PFSK-1 (cell line): ENCODE results near the gene GTF3C4.

Experiments
- FOXP2 ChIP-seq: optimal IDR thresholded peaks from 2 replicates; pipeline ENCODE3; 2011; ENCODE audit warnings: borderline replicate concordance, control low read depth, inconsistent platforms; ENCODE audit not compliant: insufficient read depth; ENCODE audit errors: extremely low read length, extremely low read depth
- POLR2AphosphoS5 ChIP-seq: IDR thresholded peaks from 2 replicates; pipeline ENCODE4 v1.6.1; 2012; ENCODE audit warnings: low read depth, mild to moderate bottlenecking, control low read depth, low read length, moderate library complexity
- SIN3A ChIP-seq: IDR thresholded peaks from 2 replicates; pipeline ENCODE4 v1.6.1; 2012; ENCODE audit warnings: mild to moderate bottlenecking, low read length, moderate library complexity, borderline replicate concordance; ENCODE audit not compliant: insufficient read depth
- TAF1 ChIP-seq: IDR thresholded peaks from 2 replicates; pipeline ENCODE4 v1.6.1; 2012; ENCODE audit warnings: low read length, control low read depth, borderline replicate concordance; ENCODE audit not compliant: insufficient read depth
- TF ChIP-seq, protein P1 (sequence below), 2 experiments: IDR thresholded peaks; 2 replicates each; pipeline versions ENCODE4 v1.6.1 to v1.8.0; 2011 to 2012; ENCODE audit warnings: low read depth in 2 of 2, low read length in 2 of 2, control low read depth in 1 of 2, inconsistent platforms in 1 of 2, mild to moderate bottlenecking in 1 of 2, moderate library complexity in 1 of 2; ENCODE audit not compliant: insufficient read depth in 1 of 2

DNA sequence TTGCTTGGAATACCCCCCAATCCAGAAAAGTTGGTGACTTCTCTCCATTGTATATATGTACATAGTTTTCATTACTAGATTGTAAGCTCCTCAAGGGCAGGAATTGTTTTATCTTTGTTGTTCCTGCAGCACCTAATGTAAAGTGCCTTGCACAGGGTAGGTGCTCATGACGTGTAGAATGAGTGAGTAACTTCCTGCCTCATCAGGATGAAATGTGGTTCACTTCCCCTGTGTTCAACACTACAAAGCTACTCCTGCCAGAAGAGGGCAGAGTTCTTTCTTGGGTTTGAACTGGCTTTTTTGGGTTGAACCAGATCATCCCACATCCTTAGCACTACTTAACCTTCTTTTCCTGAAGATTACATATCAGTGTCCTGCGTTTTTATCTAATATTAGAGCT lies 23.9 kb downstream of the GTF3C4 start:
- TF ChIP-seq, protein P1, sequence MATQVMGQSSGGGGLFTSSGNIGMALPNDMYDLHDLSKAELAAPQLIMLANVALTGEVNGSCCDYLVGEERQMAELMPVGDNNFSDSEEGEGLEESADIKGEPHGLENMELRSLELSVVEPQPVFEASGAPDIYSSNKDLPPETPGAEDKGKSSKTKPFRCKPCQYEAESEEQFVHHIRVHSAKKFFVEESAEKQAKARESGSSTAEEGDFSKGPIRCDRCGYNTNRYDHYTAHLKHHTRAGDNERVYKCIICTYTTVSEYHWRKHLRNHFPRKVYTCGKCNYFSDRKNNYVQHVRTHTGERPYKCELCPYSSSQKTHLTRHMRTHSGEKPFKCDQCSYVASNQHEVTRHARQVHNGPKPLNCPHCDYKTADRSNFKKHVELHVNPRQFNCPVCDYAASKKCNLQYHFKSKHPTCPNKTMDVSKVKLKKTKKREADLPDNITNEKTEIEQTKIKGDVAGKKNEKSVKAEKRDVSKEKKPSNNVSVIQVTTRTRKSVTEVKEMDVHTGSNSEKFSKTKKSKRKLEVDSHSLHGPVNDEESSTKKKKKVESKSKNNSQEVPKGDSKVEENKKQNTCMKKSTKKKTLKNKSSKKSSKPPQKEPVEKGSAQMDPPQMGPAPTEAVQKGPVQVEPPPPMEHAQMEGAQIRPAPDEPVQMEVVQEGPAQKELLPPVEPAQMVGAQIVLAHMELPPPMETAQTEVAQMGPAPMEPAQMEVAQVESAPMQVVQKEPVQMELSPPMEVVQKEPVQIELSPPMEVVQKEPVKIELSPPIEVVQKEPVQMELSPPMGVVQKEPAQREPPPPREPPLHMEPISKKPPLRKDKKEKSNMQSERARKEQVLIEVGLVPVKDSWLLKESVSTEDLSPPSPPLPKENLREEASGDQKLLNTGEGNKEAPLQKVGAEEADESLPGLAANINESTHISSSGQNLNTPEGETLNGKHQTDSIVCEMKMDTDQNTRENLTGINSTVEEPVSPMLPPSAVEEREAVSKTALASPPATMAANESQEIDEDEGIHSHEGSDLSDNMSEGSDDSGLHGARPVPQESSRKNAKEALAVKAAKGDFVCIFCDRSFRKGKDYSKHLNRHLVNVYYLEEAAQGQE (IDR thresholded peaks at IDR 0.05; ENCODE audit: insufficient read depth in 1 of 2, low read depth in 2 of 2, low read length in 2 of 2) = no peak
- TF ChIP-seq SIN3A (no peak), TAF1 (no peak), POLR2AphosphoS5 (no peak), FOXP2 (no peak)
